ENCODE data around the gene SSR4. TPM values are rescaled to one million over a fixed set of nuclear protein-coding genes. Genes with fewer than 3 reads are reported as not detected.

The SSR4 gene
- total RNA-seq, 1 experiment from 2014 or later = 179 TPM

DNA sequence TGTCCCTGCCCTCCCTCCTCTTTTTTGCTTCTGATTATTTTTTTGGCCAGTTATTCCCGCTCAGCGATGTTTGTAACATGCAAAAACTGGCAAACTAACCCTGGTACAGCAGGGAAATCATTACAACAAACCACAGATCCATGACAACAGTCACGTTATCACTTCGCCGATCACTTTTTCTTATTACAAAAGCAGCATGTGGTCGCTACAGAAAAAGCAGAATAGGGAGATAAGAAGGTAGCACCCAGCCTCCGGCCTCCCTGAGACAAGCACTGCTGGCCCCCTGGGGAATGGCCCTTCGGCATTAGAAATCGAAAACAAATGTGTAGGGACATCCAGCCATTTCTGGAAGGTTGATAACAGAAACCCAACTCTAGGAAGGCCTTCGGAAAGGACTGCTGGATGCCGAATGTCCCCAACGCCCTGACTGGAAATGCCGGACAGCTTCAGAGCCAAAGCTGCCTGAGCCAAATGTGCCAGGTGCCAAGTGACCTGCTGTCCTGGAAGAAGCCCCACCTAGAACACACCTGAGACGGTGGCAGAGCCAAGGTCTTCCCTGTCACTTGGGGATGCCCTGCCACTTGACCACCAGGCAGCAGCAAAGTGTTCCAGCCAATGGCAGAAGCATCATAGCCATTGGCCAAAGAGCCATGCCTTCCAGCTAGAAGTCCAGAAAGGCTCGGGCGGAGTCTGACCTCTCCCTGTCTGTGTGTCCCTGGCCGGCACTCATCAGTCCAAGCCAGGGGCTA lies 3.2 kb upstream of the SSR4 start:
- no peak overlapping the region for H3T11ph ChIP-seq (ENCODE audit: low read length)
- H4K20me1 ChIP-seq (ENCODE audit: control insufficient read depth, insufficient read depth, insufficient read length) = no peaks in the 10 kb centered on the region
- H2AK5ac ChIP-seq (ENCODE audit: insufficient read length, low read length) = no peak overlapping the region
- no peaks in the 10 kb centered on the region for H3K27me3 ChIP-seq (ENCODE audit: insufficient read depth, low read length)
- H2BK15ac ChIP-seq (ENCODE audit: low read depth, low read length) = no peak overlapping the region
- H3K4me1 ChIP-seq (ENCODE audit: insufficient read depth, low read length) = no peaks in the 10 kb centered on the region
- peaks cover 4% of the 10 kb centered on the region for H3K23me2 ChIP-seq (ENCODE audit: insufficient read length, low read depth, low read length, poor library complexity, severe bottlenecking)
- H3K4me1 Mint-ChIP-seq = peaks cover 7 to 9% of the 10 kb centered on the region in 2 experiments; a peak in 3 of 4 replicates
- peaks cover 28 to 42% (median 32%) of the 10 kb centered on the region in 3 experiments for H3K36me3 Mint-ChIP-seq (ENCODE audit: insufficient read depth in 1 of 3, low read depth in 3 of 3)
- peaks cover 4% of the 10 kb centered on the region; the same call in 1 of the 2 replicates for H3K79me2 ChIP-seq (ENCODE audit: insufficient read depth, low read length)
- H3K9me3 Mint-ChIP-seq = peaks cover 57 to 74% of the 10 kb centered on the region in 2 experiments
- H3K9me3 ChIP-seq (ENCODE audit: control insufficient read depth, low read depth, low read length) = peaks cover 33% of the 10 kb centered on the region
- H2BK12ac ChIP-seq (ENCODE audit: insufficient read length, low read depth, low read length) = no peak overlapping the region
- WGBS (ENCODE audit: extremely low coverage, insufficient read length, low lambda C conversion rate) = no CpG with 5 or more reads among the region's 17 CpGs
- no peak overlapping the region for H3K4me2 ChIP-seq (ENCODE audit: insufficient read depth, insufficient read length, low read length)
- H4K91ac ChIP-seq (ENCODE audit: insufficient read length, low read depth, low read length) = no peak overlapping the region
- TF ChIP-seq, protein P1, sequence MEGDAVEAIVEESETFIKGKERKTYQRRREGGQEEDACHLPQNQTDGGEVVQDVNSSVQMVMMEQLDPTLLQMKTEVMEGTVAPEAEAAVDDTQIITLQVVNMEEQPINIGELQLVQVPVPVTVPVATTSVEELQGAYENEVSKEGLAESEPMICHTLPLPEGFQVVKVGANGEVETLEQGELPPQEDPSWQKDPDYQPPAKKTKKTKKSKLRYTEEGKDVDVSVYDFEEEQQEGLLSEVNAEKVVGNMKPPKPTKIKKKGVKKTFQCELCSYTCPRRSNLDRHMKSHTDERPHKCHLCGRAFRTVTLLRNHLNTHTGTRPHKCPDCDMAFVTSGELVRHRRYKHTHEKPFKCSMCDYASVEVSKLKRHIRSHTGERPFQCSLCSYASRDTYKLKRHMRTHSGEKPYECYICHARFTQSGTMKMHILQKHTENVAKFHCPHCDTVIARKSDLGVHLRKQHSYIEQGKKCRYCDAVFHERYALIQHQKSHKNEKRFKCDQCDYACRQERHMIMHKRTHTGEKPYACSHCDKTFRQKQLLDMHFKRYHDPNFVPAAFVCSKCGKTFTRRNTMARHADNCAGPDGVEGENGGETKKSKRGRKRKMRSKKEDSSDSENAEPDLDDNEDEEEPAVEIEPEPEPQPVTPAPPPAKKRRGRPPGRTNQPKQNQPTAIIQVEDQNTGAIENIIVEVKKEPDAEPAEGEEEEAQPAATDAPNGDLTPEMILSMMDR (conservative IDR thresholded peaks at IDR 0.05) = no peak
- H3K18ac ChIP-seq (ENCODE audit: insufficient read length, low read depth, low read length) = no peak overlapping the region
- H3K56ac ChIP-seq (ENCODE audit: insufficient read length, low read depth, low read length) = no peak overlapping the region
- H3K4me3 Mint-ChIP-seq = no peak overlapping the region
- no peak overlapping the region for H2AFZ ChIP-seq (ENCODE audit: low read length)
- no peak overlapping the region for H2BK20ac ChIP-seq (ENCODE audit: low read depth, low read length, poor library complexity, severe bottlenecking)
- H3K9ac ChIP-seq (ENCODE audit: extremely low read depth, insufficient read length, low read length) = no peak overlapping the region
- no peaks in the 10 kb centered on the region; the same call in 1 of the 2 replicates for H3K27me3 Mint-ChIP-seq (ENCODE audit: low read depth)
- no peak overlapping the region for H4K5ac ChIP-seq (ENCODE audit: insufficient read length, low read depth, low read length)
- H3K4ac ChIP-seq (ENCODE audit: low read depth, low read length) = no peak overlapping the region
- no peak overlapping the region for H3K14ac ChIP-seq (ENCODE audit: insufficient read depth, low read length)
- H4K8ac ChIP-seq (replicated peaks; ENCODE audit: insufficient read length, low read depth, low read length) = no peak overlapping the region
- H3K79me1 ChIP-seq (ENCODE audit: insufficient read depth, low read depth, low read length, poor library complexity, severe bottlenecking) = no peaks in the 10 kb centered on the region
- H2BK5ac ChIP-seq (ENCODE audit: insufficient read length, low read length) = no peak overlapping the region
- H3K27ac ChIP-seq (ENCODE audit: insufficient read length, low read depth, low read length) = no peak overlapping the region
- H2BK120ac ChIP-seq (ENCODE audit: low read depth, low read length, poor library complexity, severe bottlenecking) = no peak overlapping the region
- DNase-seq = no peak
- H3K27ac Mint-ChIP-seq = no peak overlapping the region
- no peak overlapping the region for H3K23ac ChIP-seq (ENCODE audit: insufficient read length, low read depth, low read length)

Data from H9 (cell line).